OCI-LY1 (cell line): Measurements from ENCODE around the gene NUFIP2.

ENCODE experiments used
- EZH2 ChIP-seq: fragments of 200-600 bp; sonication (generic), shearing (Covaris generic); IDR thresholded peaks from 2 replicates; pipeline ENCODE4 v1.8.0; 2017; ENCODE audit warnings: borderline replicate concordance, mixed run types, mild to moderate bottlenecking, antibody characterized with exemption, low read length, moderate library complexity, mixed read lengths
- TF ChIP-seq, protein P1 (sequence below): fragments of 200-600 bp; sonication (generic), shearing (Covaris generic); IDR thresholded peaks from 2 replicates; pipeline ENCODE4 v1.5.1; 2017; ENCODE audit warnings: mild to moderate bottlenecking, antibody characterized with exemption, low read length, moderate library complexity, mixed read lengths

GRCh38 chr17:29216856-29217255, 77.1 kb downstream of the NUFIP2 start:
- TF ChIP-seq, protein P1, sequence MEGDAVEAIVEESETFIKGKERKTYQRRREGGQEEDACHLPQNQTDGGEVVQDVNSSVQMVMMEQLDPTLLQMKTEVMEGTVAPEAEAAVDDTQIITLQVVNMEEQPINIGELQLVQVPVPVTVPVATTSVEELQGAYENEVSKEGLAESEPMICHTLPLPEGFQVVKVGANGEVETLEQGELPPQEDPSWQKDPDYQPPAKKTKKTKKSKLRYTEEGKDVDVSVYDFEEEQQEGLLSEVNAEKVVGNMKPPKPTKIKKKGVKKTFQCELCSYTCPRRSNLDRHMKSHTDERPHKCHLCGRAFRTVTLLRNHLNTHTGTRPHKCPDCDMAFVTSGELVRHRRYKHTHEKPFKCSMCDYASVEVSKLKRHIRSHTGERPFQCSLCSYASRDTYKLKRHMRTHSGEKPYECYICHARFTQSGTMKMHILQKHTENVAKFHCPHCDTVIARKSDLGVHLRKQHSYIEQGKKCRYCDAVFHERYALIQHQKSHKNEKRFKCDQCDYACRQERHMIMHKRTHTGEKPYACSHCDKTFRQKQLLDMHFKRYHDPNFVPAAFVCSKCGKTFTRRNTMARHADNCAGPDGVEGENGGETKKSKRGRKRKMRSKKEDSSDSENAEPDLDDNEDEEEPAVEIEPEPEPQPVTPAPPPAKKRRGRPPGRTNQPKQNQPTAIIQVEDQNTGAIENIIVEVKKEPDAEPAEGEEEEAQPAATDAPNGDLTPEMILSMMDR, result no peak
- TF ChIP-seq EZH2, result no peak
